NCI-H2081 (cell line): ENCODE measurements around the gene KCNQ5.

Source experiments
- DNase-seq, 2 experiments: peaks; one replicate each; lab custom pipeline; 2025; lab: John Stamatoyannopoulos, UW

The KCNQ5 gene

GRCh38 chr6:72676995-72677394 lies 55.1 kb downstream of the KCNQ5 start:
- no peak for DNase-seq

- no peak for DNase-seq
Measured at GRCh38 chr6:72677740-72678139, 55.9 kb downstream of the KCNQ5 start.

- DNase-seq = no peak
Measured at GRCh38 chr6:72683797-72684196, 61.9 kb downstream of the KCNQ5 start.

DNA sequence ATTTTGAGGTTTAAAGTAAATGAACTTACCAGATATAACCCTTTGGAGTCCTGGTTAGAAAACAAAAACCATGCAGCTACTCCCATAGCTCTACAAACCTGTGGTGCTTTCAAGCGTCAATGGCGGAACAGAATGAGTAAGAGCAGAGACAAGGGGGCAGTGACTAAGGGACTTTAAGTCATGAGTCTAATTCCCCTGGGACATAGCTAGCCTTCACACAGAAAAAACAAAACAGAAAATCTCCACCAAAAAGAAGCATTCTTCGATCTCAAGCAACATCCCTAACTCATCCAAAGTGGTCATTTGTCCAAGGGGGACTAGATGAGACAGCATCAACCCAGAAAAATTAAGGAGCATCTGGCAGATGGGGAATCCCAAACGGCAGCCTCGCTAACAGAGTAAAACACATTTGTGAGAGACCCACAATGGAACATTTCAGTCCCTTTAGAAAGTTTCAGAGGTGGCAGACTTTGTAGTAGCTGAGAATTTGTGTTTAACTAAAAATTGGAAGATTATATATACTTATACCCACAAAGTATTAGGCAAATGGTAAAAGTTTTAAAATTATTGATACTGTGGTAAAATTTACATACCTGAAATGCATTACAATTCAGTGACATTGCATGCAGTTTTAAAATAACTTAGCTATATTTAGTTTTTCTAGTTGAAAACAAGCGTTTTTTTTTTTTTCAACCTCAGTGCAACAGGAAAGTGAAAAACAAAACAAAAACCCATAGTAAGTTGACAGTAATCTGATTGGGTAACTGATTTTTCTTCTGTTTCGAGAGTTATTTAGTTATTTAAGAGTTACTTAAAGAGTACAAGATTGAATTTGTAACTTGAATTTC lies 67.5 kb downstream of the KCNQ5 start:
- DNase-seq = no peak

- no peak for DNase-seq
Measured at GRCh38 chr6:72691249-72691648, 69.4 kb downstream of the KCNQ5 start.

DNA sequence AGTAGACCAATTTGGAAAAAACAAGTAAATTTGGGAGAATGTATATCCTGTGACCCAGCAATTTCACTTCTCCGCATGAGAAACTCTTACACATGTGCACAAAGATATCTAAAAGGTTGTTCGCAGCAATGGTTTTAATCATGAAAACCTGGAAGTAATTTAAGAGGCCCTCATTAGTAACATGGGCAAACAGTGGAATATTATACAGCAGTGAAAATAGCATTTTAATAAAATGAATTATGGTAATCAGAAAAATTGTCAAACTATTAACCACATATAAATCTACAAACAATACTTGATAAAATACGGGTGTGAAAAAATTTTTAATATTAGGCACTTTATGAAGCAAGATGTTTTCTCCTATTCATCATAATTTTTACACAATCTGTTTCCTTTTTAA lies 74.2 kb downstream of the KCNQ5 start:
- no peak for DNase-seq

DNA sequence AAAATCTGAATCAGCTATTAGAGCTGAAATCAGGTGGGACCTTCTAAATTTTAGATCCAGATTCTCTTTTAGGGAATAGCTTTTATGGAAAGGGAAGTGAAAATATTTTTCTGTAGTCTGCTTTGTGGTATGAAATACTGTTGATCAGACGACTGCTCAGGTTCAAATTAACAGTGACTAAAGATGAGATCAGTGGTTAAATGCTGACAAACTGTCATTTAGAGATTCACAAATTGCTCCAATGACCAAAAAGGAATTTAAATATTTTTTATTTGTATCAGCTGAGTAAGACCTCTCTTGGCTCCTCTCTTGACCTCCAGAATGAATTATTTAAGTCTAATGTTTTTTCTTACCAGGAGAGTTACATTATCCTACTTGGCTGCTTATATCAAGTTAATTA lies 77.3 kb downstream of the KCNQ5 start:
- DNase-seq = no peak

GRCh38 chr6:72702421-72702820 lies 80.6 kb downstream of the KCNQ5 start:
- no peak for DNase-seq

DNA sequence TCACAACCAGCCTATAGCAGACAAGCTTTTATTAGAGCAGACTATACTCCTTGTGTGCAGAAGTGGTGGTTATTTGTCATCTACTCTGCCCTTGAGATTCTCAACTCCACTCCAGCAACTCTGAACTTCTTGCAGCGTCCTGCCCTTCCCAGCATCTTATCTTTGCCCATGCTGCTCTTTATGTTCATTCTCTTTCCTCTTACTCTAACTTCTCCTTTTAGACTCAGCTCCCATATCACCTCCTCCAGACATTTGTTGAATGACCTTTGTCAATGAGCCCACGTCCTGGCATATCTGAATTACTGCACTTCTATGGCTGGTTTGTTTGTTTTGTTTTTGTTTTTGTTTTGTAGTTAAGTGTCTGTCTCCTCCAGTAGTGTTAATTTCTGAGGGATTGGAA lies 81.2 kb downstream of the KCNQ5 start:
- DNase-seq = no peak

- DNase-seq = no peak
Measured at GRCh38 chr6:72704979-72705378, 83.1 kb downstream of the KCNQ5 start.

- DNase-seq = no peak
Measured at GRCh38 chr6:72709431-72709830, 87.6 kb downstream of the KCNQ5 start.

DNA sequence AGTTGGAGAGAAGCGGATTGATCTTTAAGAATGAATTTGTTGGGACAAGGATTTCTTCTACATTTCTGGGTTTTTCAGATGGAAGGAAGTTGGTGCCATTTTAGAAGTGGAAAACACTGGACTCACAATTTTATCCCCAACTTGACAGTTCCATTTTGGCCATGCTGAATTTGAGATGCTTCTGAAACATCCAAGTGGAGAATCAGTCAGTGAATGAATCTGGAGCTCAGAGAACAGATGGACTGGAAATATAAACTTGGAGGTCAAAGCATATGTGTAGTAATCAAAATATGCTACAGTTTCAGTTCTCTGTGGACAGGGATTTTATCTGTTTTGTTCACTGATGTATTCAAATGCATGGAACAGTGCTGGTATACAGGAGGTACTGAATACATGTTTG lies 89.9 kb downstream of the KCNQ5 start:
- DNase-seq = no peak

DNA sequence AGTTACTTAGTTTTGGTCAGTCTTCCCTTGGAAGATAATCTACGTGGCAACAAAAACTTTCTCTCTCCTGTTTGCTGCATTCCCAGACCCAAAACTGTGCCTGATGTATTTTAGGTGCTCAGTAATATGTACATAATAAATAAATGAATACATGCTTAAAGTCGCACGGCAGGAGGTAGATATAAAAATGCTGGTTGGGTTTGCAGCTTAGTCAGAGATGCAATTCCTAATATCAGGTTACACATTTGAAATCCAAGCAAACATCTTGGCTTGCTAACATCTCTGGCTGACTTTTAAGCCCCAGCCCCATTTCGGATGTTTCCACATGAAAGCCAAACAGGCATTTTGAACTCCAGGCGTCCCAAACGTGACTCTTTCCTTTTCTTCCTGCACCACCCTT lies 91.0 kb downstream of the KCNQ5 start:
- DNase-seq = no peak

GRCh38 chr6:72715119-72715518 lies 93.3 kb downstream of the KCNQ5 start:
- DNase-seq = peak in 1 of 2 experiments; percentile 3

GRCh38 chr6:72716916-72717315 lies 95.1 kb downstream of the KCNQ5 start:
- no peak for DNase-seq

DNA sequence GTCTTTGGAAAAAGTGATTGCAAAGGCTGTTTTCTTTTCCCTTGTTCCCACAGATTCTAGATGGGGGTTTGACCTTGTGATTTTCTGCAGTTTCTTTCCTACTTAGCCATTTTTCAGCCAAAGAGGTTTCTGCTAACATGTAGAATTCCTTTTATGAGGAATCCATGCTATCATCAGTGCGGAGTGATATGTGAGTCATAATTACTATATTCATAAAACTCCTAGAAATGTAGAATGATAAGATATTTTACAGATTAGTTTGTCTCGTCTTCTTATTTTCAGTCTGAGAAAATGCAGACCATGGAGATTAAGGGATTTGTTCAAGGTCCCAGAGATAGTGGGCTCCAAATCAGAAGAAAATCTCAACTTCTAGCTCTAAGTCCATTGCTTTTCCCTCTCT lies 98.6 kb downstream of the KCNQ5 start:
- no peak for DNase-seq

DNA sequence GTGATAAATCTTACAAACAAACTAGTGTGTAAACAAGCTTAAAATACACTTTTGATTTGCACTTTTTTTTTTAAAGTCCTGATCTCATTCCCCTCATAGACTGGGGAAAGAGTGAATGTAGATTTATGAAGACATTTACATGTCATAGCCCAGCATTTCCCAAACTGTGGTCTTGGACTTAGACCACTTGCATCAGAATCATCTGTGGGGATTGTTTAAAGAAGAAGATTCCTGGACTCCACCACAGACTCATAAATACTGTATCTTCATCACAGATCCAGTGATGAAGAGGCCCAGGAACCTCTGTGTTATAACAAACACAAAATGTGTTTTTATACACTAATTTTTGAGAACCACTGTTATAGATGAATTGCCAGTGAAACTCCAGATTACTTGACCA lies 99.5 kb downstream of the KCNQ5 start:
- DNase-seq = no peak

DNA sequence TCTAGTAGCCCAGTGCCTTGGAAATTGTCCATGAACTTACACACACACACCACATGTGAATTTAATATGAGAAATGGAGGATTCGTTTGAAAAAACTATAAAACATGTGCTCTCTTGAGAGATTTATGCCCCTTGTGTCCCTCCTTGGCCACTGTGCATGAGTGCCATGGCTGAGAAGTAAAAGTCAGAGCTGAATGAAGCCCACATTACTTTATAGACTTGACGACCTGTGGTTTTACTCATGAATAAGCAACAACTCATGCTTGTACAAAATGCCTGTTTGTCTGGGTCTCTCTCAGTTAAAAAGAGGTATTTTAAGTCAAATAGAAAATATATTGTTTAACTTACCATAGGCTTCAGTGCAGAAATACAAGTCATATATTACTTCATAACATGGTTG lies 102.7 kb downstream of the KCNQ5 start:
- no peak for DNase-seq

- no peak for DNase-seq
Measured at GRCh38 chr6:72728706-72729343, 107.0 kb downstream of the KCNQ5 start.

- DNase-seq = no peak
Measured at GRCh38 chr6:72733045-72733444, 111.2 kb downstream of the KCNQ5 start.

- DNase-seq = no peak
Measured at GRCh38 chr6:72738091-72738490, 116.2 kb downstream of the KCNQ5 start.

GRCh38 chr6:72739368-72739779 lies 117.5 kb downstream of the KCNQ5 start:
- DNase-seq = no peak

GRCh38 chr6:72740135-72740534 lies 118.3 kb downstream of the KCNQ5 start:
- no peak for DNase-seq

DNA sequence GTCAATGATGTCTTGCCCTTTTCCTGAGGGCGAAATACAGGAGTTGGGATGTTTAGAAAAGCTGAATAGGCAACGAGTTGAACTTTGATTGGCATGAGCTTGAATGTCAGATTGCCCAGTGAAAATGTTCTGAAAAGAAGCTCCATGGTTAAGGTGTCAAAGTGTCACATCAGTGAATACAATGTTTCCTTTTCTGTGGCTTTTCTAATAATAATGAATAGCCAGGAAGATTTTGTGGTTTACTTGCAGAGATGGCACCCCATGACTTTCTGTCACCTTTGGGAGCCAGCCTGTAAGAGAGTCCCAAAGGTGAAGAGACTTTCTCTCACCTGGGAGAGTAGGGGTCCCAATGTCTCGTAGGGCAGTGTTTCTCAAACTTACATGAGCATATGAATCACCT lies 119.2 kb downstream of the KCNQ5 start:
- DNase-seq = no peak
